IMR-90 (cell line): ENCODE measurements around the gene FBXL4. TPM values are rescaled to one million over a fixed set of nuclear protein-coding genes. Genes with fewer than 3 reads are reported as not detected.

Source experiments
- ATAC-seq: fragments of 200-7000 bp; cut with Tn5 transposase; 2 replicates; pipeline ENCODE4 v1.9.1; 2020; ENCODE audit warnings: low read depth, mild to moderate bottlenecking, moderate library complexity
- BruUV-seq: library from RNA; stranded (reverse); fragments of 400-500 nt; replicated peaks from 2 replicates; lab custom pipeline; 2021; lab: Mats Ljungman, UMichigan
- CTCF ChIA-PET: fragments of 300-600 bp; formaldehyde crosslinking; extraction: SDS; loops from one replicate; lab custom pipeline; 2021; ENCODE audit warnings: antibody characterized with exemption; lab: Yijun Ruan, JAX
- POLR2A ChIA-PET: fragments of 300-600 bp; sonication (Branson Sonifier 250); formaldehyde crosslinking; loops from one replicate; lab custom pipeline; 2022; ENCODE audit warnings: antibody characterized with exemption; ENCODE audit not compliant: unreplicated experiment; lab: Charles Lee
- DNase-seq: peaks from one replicate; pipeline ENCODE4 v3.0.0; 2013
- H2AFZ ChIP-seq: replicated peaks from 2 replicates; pipeline ENCODE3; 2013; ENCODE audit warnings: low read length, mild to moderate bottlenecking; ENCODE audit not compliant: poor library complexity
- H2AK5ac ChIP-seq: 2 replicates; pipeline ENCODE4 v1.6.1; 2013; ENCODE audit warnings: low read depth, low read length, inconsistent platforms
- H2AK9ac ChIP-seq: replicated peaks from 2 replicates; pipeline ENCODE3; 2013; ENCODE audit warnings: mild to moderate bottlenecking, low read depth, low read length, moderate library complexity; ENCODE audit not compliant: poor library complexity
- H2BK120ac ChIP-seq: 2 replicates; pipeline ENCODE4 v1.6.1; 2013; ENCODE audit warnings: low read depth, low read length, inconsistent platforms
- H2BK15ac ChIP-seq: 3 replicates; pipeline ENCODE4 v1.6.1; 2013; ENCODE audit warnings: low read depth, low read length, inconsistent platforms
- H2BK20ac ChIP-seq: 2 replicates; pipeline ENCODE4 v1.6.1; 2013; ENCODE audit warnings: low read depth, mild to moderate bottlenecking, inconsistent platforms, low read length, moderate library complexity
- H2BK5ac ChIP-seq: 2 replicates; pipeline ENCODE4 v1.6.1; 2013; ENCODE audit warnings: mild to moderate bottlenecking, low read depth, low read length, inconsistent platforms; ENCODE audit not compliant: poor library complexity, severe bottlenecking
- H3K14ac ChIP-seq: replicated peaks from 2 replicates; pipeline ENCODE4 v1.6.1; 2013; ENCODE audit warnings: low read depth, low read length, inconsistent platforms
- H3K18ac ChIP-seq: 2 replicates; pipeline ENCODE4 v1.6.1; 2013; ENCODE audit warnings: low read depth, low read length, control low read depth
- H3K23ac ChIP-seq: 2 replicates; pipeline ENCODE4 v1.6.1; 2013; ENCODE audit warnings: low read depth, low read length, inconsistent platforms
- H3K27ac ChIP-seq: 2 replicates; pipeline ENCODE4 v1.5.1; 2013; ENCODE audit warnings: mild to moderate bottlenecking, control low read depth, low read length; ENCODE audit not compliant: insufficient read depth
- H3K27me3 ChIP-seq: 2 replicates; pipeline ENCODE4 v1.6.1; 2013; ENCODE audit warnings: low read length; ENCODE audit not compliant: control insufficient read depth, insufficient read depth
- H3K36me3 ChIP-seq: 2 replicates; pipeline ENCODE4 v1.6.1; 2013; ENCODE audit warnings: low read length, mixed read lengths; ENCODE audit not compliant: control insufficient read depth, insufficient read depth
- H3K4ac ChIP-seq: 2 replicates; pipeline ENCODE4 v1.6.1; 2013; ENCODE audit warnings: low read depth, low read length, inconsistent platforms
- H3K4me1 ChIP-seq: 2 replicates; pipeline ENCODE4 v1.6.1; 2013; ENCODE audit warnings: low read length, mixed read lengths; ENCODE audit not compliant: control insufficient read depth, insufficient read depth
- H3K4me2 ChIP-seq: 2 replicates; pipeline ENCODE4 v1.6.1; 2013; ENCODE audit warnings: low read depth, mild to moderate bottlenecking, control low read depth, low read length, moderate library complexity
- H3K4me3 ChIP-seq: 2 replicates; pipeline ENCODE4 v1.5.1; 2013; ENCODE audit warnings: low read depth, mild to moderate bottlenecking, control low read depth, low read length, moderate library complexity; ENCODE audit not compliant: insufficient read depth
- H3K56ac ChIP-seq: 2 replicates; pipeline ENCODE4 v1.6.1; 2013; ENCODE audit warnings: low read length, inconsistent platforms; ENCODE audit not compliant: insufficient read depth; ENCODE audit errors: extremely low read depth
- H3K79me1 ChIP-seq, 2 experiments: 2 replicates each; pipeline ENCODE4 v1.6.1; 2013; ENCODE audit warnings: low read length in 2 of 2, inconsistent platforms in 1 of 2, low read depth in 1 of 2
- H3K9ac ChIP-seq: 2 replicates; pipeline ENCODE4 v1.6.1; 2013; ENCODE audit warnings: low read depth, low read length, control low read depth
- H3K9me1 ChIP-seq: 2 replicates; pipeline ENCODE4 v1.6.1; 2013; ENCODE audit warnings: low read length, inconsistent platforms; ENCODE audit not compliant: insufficient read depth
- H3K9me3 ChIP-seq: 2 replicates; pipeline ENCODE4 v1.6.1; 2013; ENCODE audit warnings: low read length; ENCODE audit not compliant: control insufficient read depth, insufficient read depth
- H4K20me1 ChIP-seq: 2 replicates; pipeline ENCODE4 v1.6.1; 2013; ENCODE audit warnings: low read length, inconsistent platforms; ENCODE audit not compliant: insufficient read depth
- H4K5ac ChIP-seq: 2 replicates; pipeline ENCODE4 v1.6.1; 2013; ENCODE audit warnings: mild to moderate bottlenecking, low read depth, low read length, control low read depth
- H4K8ac ChIP-seq, 2 experiments: 2 replicates each; pipeline ENCODE4 v1.6.1; 2013; ENCODE audit warnings: low read depth in 2 of 2, low read length in 2 of 2, control low read depth in 1 of 2, inconsistent platforms in 1 of 2
- H4K91ac ChIP-seq: 2 replicates; pipeline ENCODE4 v1.6.1; 2013; ENCODE audit warnings: low read depth, low read length, inconsistent platforms; ENCODE audit not compliant: insufficient read depth
- BHLHE40 ChIP-seq: fragments of 150-350 bp; IDR thresholded peaks from 2 replicates; pipeline ENCODE4 v1.6.1; 2016; ENCODE audit warnings: mild to moderate bottlenecking, low read depth, low read length
- CEBPB ChIP-seq: IDR thresholded peaks from 2 replicates; pipeline ENCODE4 v1.6.1; 2012; ENCODE audit warnings: low read depth, low read length, improper control_type of control experiment
- CTCF ChIP-seq: conservative IDR thresholded peaks from 2 replicates; pipeline ENCODE4 v1.5.1; 2012; ENCODE audit warnings: mild to moderate bottlenecking, low read depth, low read length, improper control_type of control experiment
- FOS ChIP-seq: fragments of 150-350 bp; IDR thresholded peaks from 2 replicates; pipeline ENCODE4 v1.6.1; 2016; ENCODE audit warnings: low read depth, low read length
- MAFK ChIP-seq: IDR thresholded peaks from 2 replicates; pipeline ENCODE4 v1.6.1; 2012; ENCODE audit warnings: low read depth, low read length, improper control_type of control experiment
- MAZ ChIP-seq: IDR thresholded peaks from 2 replicates; pipeline ENCODE4 v1.6.1; 2012; ENCODE audit warnings: low read depth, mild to moderate bottlenecking, low read length, improper control_type of control experiment, moderate library complexity, borderline replicate concordance
- MXI1 ChIP-seq: IDR thresholded peaks from 2 replicates; pipeline ENCODE4 v1.6.1; 2012; ENCODE audit warnings: low read depth, mild to moderate bottlenecking, low read length, moderate library complexity, borderline replicate concordance
- RCOR1 ChIP-seq: IDR thresholded peaks from 2 replicates; pipeline ENCODE4 v1.6.1; 2012; ENCODE audit warnings: mild to moderate bottlenecking, low read length, improper control_type of control experiment; ENCODE audit not compliant: insufficient replicate concordance
- RFX5 ChIP-seq: IDR thresholded peaks from 2 replicates; pipeline ENCODE4 v1.8.0; 2012; ENCODE audit warnings: low read depth, mild to moderate bottlenecking, low read length, moderate library complexity
- SMC3 ChIP-seq: fragments of 150-350 bp; IDR thresholded peaks from 2 replicates; pipeline ENCODE4 v1.6.1; 2016; ENCODE audit warnings: low read depth, mild to moderate bottlenecking, antibody characterized with exemption, low read length, moderate library complexity
- WGBS, 2 experiments: methylation state at CpG; one replicate each; pipeline versions ENCODE4 v1.1.5 to v1.1.7; 2013; ENCODE audit warnings: missing lambda C conversion rate in 2 of 2; ENCODE audit not compliant: insufficient read length in 1 of 2; ENCODE audit errors: extremely low coverage in 2 of 2; 5-methylcytosine and 5-hydroxymethylcytosine counted together
- dilution Hi-C: fragments of 300-500 bp; cut with HindIII; formaldehyde crosslinking; loops from one replicate; pipeline ENCODE4 v1.14.3; 2018; ENCODE audit warnings: low sequenced_read_pairs; ENCODE audit not compliant: unreplicated experiment
- in situ Hi-C: fragments of 300-500 bp; cut with MboI; formaldehyde crosslinking; loops from 3 replicates; pipeline ENCODE4 v1.14.3; 2019; ENCODE audit warnings: low sequenced_read_pairs, inconsistent platforms, mixed read lengths
- intact Hi-C: fragments of 100-400 bp; cut with micrococcal nuclease; formaldehyde crosslinking; loops from 2 replicates; pipeline ENCODE4 v1.10.0; 2022
- polyA plus RNA-seq, 3 experiments: library from polyadenylated mRNA; depleted of rRNA; stranded (reverse); fragments of >200 nt; gene quantifications; 2 replicates each; pipeline ENCODE4 v1.2.3, GENCODE V29; 2012; ENCODE audit warnings: low replicate concordance in 1 of 3
- total RNA-seq: library from RNA; depleted of rRNA; stranded (reverse); fragments of >200 nt; gene quantifications from 2 replicates; pipeline ENCODE4 v1.2.3, GENCODE V29; 2012

FBXL4 gene
- total and polyA plus RNA-seq, 2 of the 4 experiments (the other 2 are of a cell fraction), result 7.8 to 17.6 TPM

- H3K56ac ChIP-seq, result no peak overlapping the region
- peaks cover 83% of the 10 kb centered on the region for H3K27me3 ChIP-seq
- H2AK9ac ChIP-seq, result no peak overlapping the region
- ChIA-PET POLR2A (no interaction called here), CTCF (interaction anchor here (0.7 to 1.2 kb wide), 2 partner anchors 12 to 102 kb away, joined by 3 read pairs; no protein-coding TSS in a partner anchor)
- no peak overlapping the region for H4K5ac ChIP-seq
- dilution Hi-C loops (no loop called here), in situ Hi-C loops (no loop called here), intact Hi-C loops (no loop called here)
- no peak overlapping the region for H4K8ac ChIP-seq
- H3K9me1 ChIP-seq, result no peaks in the 10 kb centered on the region
- H3K79me1 ChIP-seq, result no peaks in the 10 kb centered on the region
- no peak overlapping the region for H2BK20ac ChIP-seq
- no peak overlapping the region for H4K91ac ChIP-seq
- no peak overlapping the region for H3K14ac ChIP-seq
- ATAC-seq (peak; percentile 31), DNase-seq (peak; percentile 74)
- H3K27ac ChIP-seq, result no peak overlapping the region
- H2BK15ac ChIP-seq, result no peak overlapping the region
- H3K9ac ChIP-seq, result no peak overlapping the region
- H2AFZ ChIP-seq, result peak overlapping the region; percentile 82
- no TSS peak for BruUV-seq
- WGBS, 2 experiments, result 4% methylated on average over 31 of the region's 59 CpGs; no CpG with 5 or more reads in 1 of the 2 experiments
- TF ChIP-seq FOS (peak; percentile 38; the same call in 1 of the 2 replicates), MXI1 (peak; percentile 75), CTCF (no peak), RFX5 (no peak), RCOR1 (no peak), CEBPB (no peak), SMC3 (no peak), MAFK (no peak), BHLHE40 (peak; percentile 61), MAZ (peak; percentile 61)
- H2AK5ac ChIP-seq, result no peak overlapping the region
- no peak overlapping the region for H2BK120ac ChIP-seq
- no peak overlapping the region for H3K4ac ChIP-seq
- H3K9me3 ChIP-seq, result peaks cover 3% of the 10 kb centered on the region; the same call in 1 of the 2 replicates
- peaks cover 7% of the 10 kb centered on the region; the same call in 1 of the 2 replicates for H3K4me1 ChIP-seq
- H3K36me3 ChIP-seq, result no peaks in the 10 kb centered on the region
- H2BK5ac ChIP-seq, result no peak overlapping the region
- H3K4me2 ChIP-seq, result peak overlapping the region; percentile 64
- H3K18ac ChIP-seq, result no peak overlapping the region
- H3K4me3 ChIP-seq, result peak overlapping the region; percentile 23; the same call in 1 of the 2 replicates
- no peaks in the 10 kb centered on the region; the same call in none of the 2 replicates for H4K20me1 ChIP-seq
- no peak overlapping the region for H3K23ac ChIP-seq
These were observed 115.3 kb downstream of the FBXL4 start for GRCh38 chr6:98832284-98833056.
